Measurements from ENCODE around the gene GRIA1. TPM values are rescaled to one million over a fixed set of nuclear protein-coding genes. Genes with fewer than 3 reads are reported as not detected.

The GRIA1 gene
- total and polyA plus RNA-seq, 9 donors: 0.11 to 1.4 (median 0.34) TPM; not detected in 2

- Histone ChIP-seq H3K27ac (no peak overlapping the region), H3K4me3 (no peak overlapping the region), H3K9me3 (no peaks in the 10 kb centered on the region), H3K4me1 (ENCODE audit: insufficient read depth) (no peaks in the 10 kb centered on the region), H3K27me3 (no peaks in the 10 kb centered on the region), H3K36me3 (no peaks in the 10 kb centered on the region)
- intact Hi-C loops (cut with DNase I): no loop called here
- TF ChIP-seq, protein P1, sequence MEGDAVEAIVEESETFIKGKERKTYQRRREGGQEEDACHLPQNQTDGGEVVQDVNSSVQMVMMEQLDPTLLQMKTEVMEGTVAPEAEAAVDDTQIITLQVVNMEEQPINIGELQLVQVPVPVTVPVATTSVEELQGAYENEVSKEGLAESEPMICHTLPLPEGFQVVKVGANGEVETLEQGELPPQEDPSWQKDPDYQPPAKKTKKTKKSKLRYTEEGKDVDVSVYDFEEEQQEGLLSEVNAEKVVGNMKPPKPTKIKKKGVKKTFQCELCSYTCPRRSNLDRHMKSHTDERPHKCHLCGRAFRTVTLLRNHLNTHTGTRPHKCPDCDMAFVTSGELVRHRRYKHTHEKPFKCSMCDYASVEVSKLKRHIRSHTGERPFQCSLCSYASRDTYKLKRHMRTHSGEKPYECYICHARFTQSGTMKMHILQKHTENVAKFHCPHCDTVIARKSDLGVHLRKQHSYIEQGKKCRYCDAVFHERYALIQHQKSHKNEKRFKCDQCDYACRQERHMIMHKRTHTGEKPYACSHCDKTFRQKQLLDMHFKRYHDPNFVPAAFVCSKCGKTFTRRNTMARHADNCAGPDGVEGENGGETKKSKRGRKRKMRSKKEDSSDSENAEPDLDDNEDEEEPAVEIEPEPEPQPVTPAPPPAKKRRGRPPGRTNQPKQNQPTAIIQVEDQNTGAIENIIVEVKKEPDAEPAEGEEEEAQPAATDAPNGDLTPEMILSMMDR (IDR thresholded peaks at IDR 0.05): no peak
- TF ChIP-seq POLR2A (IDR thresholded peaks at IDR 0.05) (no peak), EP300 (IDR thresholded peaks at IDR 0.05) (no peak)
- no peak for DNase-seq
- WGBS, 3 donors: 58 to 81% (median 74%) methylated on average over 2 of the region's 2 CpGs
These were observed 289.4 kb downstream of the GRIA1 start for GRCh38 chr5:153779836-153780235.

DNA sequence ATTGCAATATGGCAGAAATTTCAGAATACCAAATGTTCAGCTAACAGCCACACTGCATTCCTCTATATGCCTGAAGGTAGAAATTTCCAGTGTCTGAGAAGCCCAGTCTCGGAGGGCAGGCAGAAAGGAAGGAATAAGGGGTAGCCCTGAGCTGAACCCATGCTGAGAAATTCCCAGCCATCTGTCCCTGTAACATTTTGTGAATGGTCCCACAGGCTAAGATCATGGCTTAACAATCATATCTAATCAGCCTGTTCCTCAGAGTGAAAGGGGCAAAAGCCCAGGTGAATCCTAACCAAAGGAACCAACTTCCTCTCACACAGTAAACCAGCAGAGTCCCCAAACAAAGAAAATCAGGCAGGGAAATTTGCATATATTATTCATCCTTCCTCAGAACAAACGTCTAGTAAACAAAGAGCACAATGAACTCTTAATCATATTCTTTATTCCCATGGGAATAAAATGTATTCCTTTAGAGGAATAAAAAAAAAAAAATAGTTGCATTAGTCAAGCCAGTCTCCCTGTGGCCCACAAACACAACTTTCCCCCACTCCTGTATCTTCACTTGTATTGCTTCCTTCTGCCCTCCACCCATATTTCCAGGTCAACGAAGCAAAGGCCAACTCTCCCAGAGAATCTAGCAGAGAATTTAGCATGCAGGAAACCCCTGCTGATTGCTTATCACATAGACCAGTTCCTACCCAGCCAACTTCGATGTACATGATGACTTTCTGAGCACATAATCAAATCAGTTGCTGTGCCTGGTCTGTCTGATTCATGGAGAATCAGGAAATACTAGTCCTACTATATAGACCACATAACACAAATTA, 290.6 kb downstream of the GRIA1 start:
- Histone ChIP-seq H3K4me1 (ENCODE audit: insufficient read depth) (no peaks in the 10 kb centered on the region), H3K27me3 (no peaks in the 10 kb centered on the region), H3K4me3 (no peak overlapping the region), H3K36me3 (no peaks in the 10 kb centered on the region), H3K27ac (no peak overlapping the region), H3K9me3 (no peaks in the 10 kb centered on the region)
- no peak for TF ChIP-seq EP300 (IDR thresholded peaks at IDR 0.05)
- intact Hi-C loops (cut with DNase I): no loop called here
- WGBS, 3 donors: 36 to 44% (median 39%) methylated on average over 4 of the region's 4 CpGs
- DNase-seq: no peak

- no peak overlapping the region for H3K4me3 ChIP-seq
- H3K27me3 ChIP-seq: no peaks in the 10 kb centered on the region
- no peak overlapping the region for H3K27ac ChIP-seq
- no peaks in the 10 kb centered on the region for H3K9me3 ChIP-seq
- no peak for TF ChIP-seq EP300 (IDR thresholded peaks at IDR 0.05)
- TF ChIP-seq POLR2A (IDR thresholded peaks at IDR 0.05): no peak
- TF ChIP-seq, protein P1 (IDR thresholded peaks at IDR 0.05): no peak
- 42 to 65% (median 51%) methylated on average over 6 of the region's 6 CpGs for WGBS, 3 donors
- H3K4me1 ChIP-seq (ENCODE audit: insufficient read depth): no peaks in the 10 kb centered on the region
- intact Hi-C loops (cut with DNase I): no loop called here
- DNase-seq: no peak
- no peaks in the 10 kb centered on the region for H3K36me3 ChIP-seq
These were observed 292.3 kb downstream of the GRIA1 start for GRCh38 chr5:153782589-153783361.

DNA sequence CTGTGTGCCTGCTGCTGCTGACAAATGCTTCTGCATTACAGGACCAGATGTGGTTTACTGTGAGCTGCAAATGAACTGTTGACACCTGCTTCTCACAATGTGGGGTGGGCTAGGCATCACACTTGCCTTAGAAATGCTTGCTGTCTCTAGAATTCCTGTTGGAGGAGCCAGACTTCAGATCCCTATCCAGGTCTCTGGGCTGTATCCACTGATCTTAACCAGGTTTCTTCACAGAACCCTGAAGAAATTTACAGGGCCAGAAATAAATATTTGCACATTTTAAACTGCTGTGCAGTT, 292.8 kb downstream of the GRIA1 start:
- intact Hi-C loops (cut with DNase I): no loop called here
- H3K9me3 ChIP-seq: no peaks in the 10 kb centered on the region
- TF ChIP-seq POLR2A (IDR thresholded peaks at IDR 0.05) (no peak), EP300 (IDR thresholded peaks at IDR 0.05) (no peak)
- TF ChIP-seq, protein P1 (IDR thresholded peaks at IDR 0.05): no peak
- H3K36me3 ChIP-seq: no peaks in the 10 kb centered on the region
- H3K27ac ChIP-seq: no peak overlapping the region
- no peak for DNase-seq
- no peaks in the 10 kb centered on the region for H3K4me1 ChIP-seq (ENCODE audit: insufficient read depth)
- no peak overlapping the region for H3K4me3 ChIP-seq
- H3K27me3 ChIP-seq: no peaks in the 10 kb centered on the region

DNA sequence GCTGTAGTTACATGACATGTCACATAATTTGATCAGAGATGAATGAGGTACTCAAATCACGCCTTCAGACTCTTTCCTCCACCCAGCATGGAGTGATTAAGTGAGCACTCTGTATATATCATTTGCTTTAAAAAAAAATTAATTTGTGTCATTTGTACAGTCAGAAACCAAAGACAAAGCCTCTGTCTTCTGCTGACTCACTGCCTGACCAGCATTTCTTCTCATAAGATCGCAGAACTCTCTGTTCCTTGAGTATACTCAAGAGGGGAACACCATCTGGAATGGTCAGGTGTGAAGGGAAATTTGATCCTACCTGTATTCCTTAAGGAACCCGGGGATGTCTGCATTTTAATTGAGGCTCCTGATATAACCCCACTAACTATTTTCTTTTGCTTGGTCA, 293.8 kb downstream of the GRIA1 start:
- TF ChIP-seq POLR2A (IDR thresholded peaks at IDR 0.05) (no peak), EP300 (IDR thresholded peaks at IDR 0.05) (no peak)
- TF ChIP-seq, protein P1 (IDR thresholded peaks at IDR 0.05): no peak
- WGBS, 3 donors: 72 to 86% (median 82%) methylated on average over 3 of the region's 3 CpGs
- H3K4me1 ChIP-seq (ENCODE audit: insufficient read depth): no peaks in the 10 kb centered on the region
- H3K36me3 ChIP-seq: no peaks in the 10 kb centered on the region
- H3K27me3 ChIP-seq: no peaks in the 10 kb centered on the region
- no peak overlapping the region for H3K27ac ChIP-seq
- intact Hi-C loops (cut with DNase I): no loop called here
- no peaks in the 10 kb centered on the region for H3K9me3 ChIP-seq
- no peak overlapping the region for H3K4me3 ChIP-seq
- DNase-seq: no peak
